H1 (cell line): ENCODE data around the gene UBR3. TPM values are rescaled to one million over a fixed set of nuclear protein-coding genes. Genes with fewer than 3 reads are reported as not detected.

Experiments
- CTCF ChIA-PET: fragments of 300-600 bp; sonication (Branson Sonifier 250); formaldehyde crosslinking; loops from one replicate; lab custom pipeline; 2021; ENCODE audit not compliant: partially characterized antibody; lab: Charles Lee
- POLR2A ChIA-PET: fragments of 300-600 bp; sonication (Branson Sonifier 250); formaldehyde crosslinking; loops from one replicate; lab custom pipeline; 2021; ENCODE audit warnings: inconsistent platforms; ENCODE audit not compliant: partially characterized antibody; lab: Charles Lee
- DNase-seq, 2 experiments: peaks; one replicate each; pipeline versions ENCODE4 v3.0.0 to v3.0.0-alpha.2; 2010 to 2022; ENCODE audit warnings: low spot score in 2 of 2, low read depth in 1 of 2, mixed read lengths in 1 of 2
- FAIRE-seq: peaks from 2 replicates; lab custom pipeline; 2011; peaks lifted over from hg19 to GRCh38; lab: Jason Lieb, UNC
- H2AFZ ChIP-seq: 2 replicates; pipeline ENCODE4 v1.8.1; 2012; ENCODE audit warnings: low read length, inconsistent platforms
- H2AK5ac ChIP-seq: 2 replicates; pipeline ENCODE4 v1.6.1; 2013; ENCODE audit warnings: low read depth, low read length
- H2BK120ac ChIP-seq: replicated peaks from 2 replicates; pipeline ENCODE3; 2013; ENCODE audit warnings: low read depth, low read length, inconsistent platforms
- H2BK12ac ChIP-seq: 2 replicates; pipeline ENCODE4 v1.6.1; 2013; ENCODE audit warnings: low read depth, low read length
- H2BK15ac ChIP-seq: 2 replicates; pipeline ENCODE4 v1.6.1; 2013; ENCODE audit warnings: low read length
- H2BK20ac ChIP-seq: 2 replicates; pipeline ENCODE4 v1.6.1; 2013; ENCODE audit warnings: low read length
- H2BK5ac ChIP-seq: 2 replicates; pipeline ENCODE4 v1.6.1; 2013; ENCODE audit warnings: low read depth, low read length
- H3K14ac ChIP-seq: 2 replicates; pipeline ENCODE4 v1.6.1; 2013; ENCODE audit warnings: inconsistent platforms; ENCODE audit not compliant: insufficient read length
- H3K18ac ChIP-seq: 2 replicates; pipeline ENCODE4 v1.6.1; 2013; ENCODE audit warnings: low read length; ENCODE audit errors: extremely low read depth
- H3K23ac ChIP-seq: 2 replicates; pipeline ENCODE4 v1.6.1; 2013; ENCODE audit warnings: inconsistent platforms; ENCODE audit not compliant: insufficient read length
- H3K23me2 ChIP-seq: 2 replicates; pipeline ENCODE4 v1.6.1; 2013; ENCODE audit warnings: low read depth, low read length
- H3K27ac ChIP-seq: 2 replicates; pipeline ENCODE4 v1.6.1; 2011; ENCODE audit warnings: low read depth, low read length, inconsistent platforms
- H3K27me3 ChIP-seq, 4 experiments: replicated peaks in 1 of 4; 1 replicate in 1 of 4; 2 replicates in 3 of 4; pipeline versions ENCODE4 v1.6.1 to v1.8.1; 2011 to 2013; ENCODE audit warnings: low read length in 3 of 4, mild to moderate bottlenecking in 3 of 4, inconsistent platforms in 2 of 4, mixed read lengths in 2 of 4, moderate library complexity in 1 of 4; ENCODE audit not compliant: control insufficient read depth in 3 of 4, insufficient read depth in 3 of 4; ENCODE audit errors: extremely low read depth in 1 of 4
- H3K36me3 ChIP-seq, 4 experiments: 2 replicates each; pipeline versions ENCODE4 v1.6.1 to v1.8.1; 2011 to 2013; ENCODE audit warnings: mild to moderate bottlenecking in 4 of 4, low read length in 3 of 4, moderate library complexity in 2 of 4, control low read depth in 1 of 4, inconsistent platforms in 1 of 4; ENCODE audit not compliant: insufficient read depth in 4 of 4, control insufficient read depth in 2 of 4
- H3K4ac ChIP-seq: replicated peaks from 2 replicates; pipeline ENCODE3; 2013; ENCODE audit warnings: low read length, low read depth, mixed read lengths, inconsistent platforms; ENCODE audit not compliant: insufficient read length
- H3K4me1 ChIP-seq, 4 experiments: replicated peaks in 1 of 4; 1 replicate in 1 of 4; 2 replicates in 3 of 4; pipeline versions ENCODE4 v1.6.1 to v1.8.1; 2011 to 2013; ENCODE audit warnings: low read length in 3 of 4, inconsistent platforms in 2 of 4, mixed read lengths in 1 of 4; ENCODE audit not compliant: insufficient read depth in 4 of 4, control insufficient read depth in 3 of 4
- H3K4me2 ChIP-seq, 2 experiments: 2 replicates each; pipeline versions ENCODE4 v1.6.1 to v1.8.1; 2011 to 2013; ENCODE audit warnings: low read depth in 2 of 2, low read length in 2 of 2, control low read depth in 1 of 2, inconsistent platforms in 1 of 2, mild to moderate bottlenecking in 1 of 2; ENCODE audit not compliant: insufficient read depth in 1 of 2
- H3K4me3 ChIP-seq, 4 experiments: fragments of 200-600, 300-600 bp in 1 of 4; sonication (generic), shearing (Covaris generic), sonication (Bioruptor Twin) in 1 of 4; 2 replicates each; pipeline versions ENCODE4 v1.5.1 to v1.8.1; 2011 to 2016; ENCODE audit warnings: low read length in 4 of 4, low read depth in 3 of 4, control low read depth in 2 of 4, inconsistent platforms in 2 of 4, mild to moderate bottlenecking in 2 of 4, mixed read lengths in 1 of 4, moderate library complexity in 1 of 4; ENCODE audit not compliant: insufficient read depth in 2 of 4; ENCODE audit errors: extremely low read depth in 1 of 4
- H3K56ac ChIP-seq: replicated peaks from 2 replicates; pipeline ENCODE3; 2013; ENCODE audit warnings: low read depth, mild to moderate bottlenecking, mixed read lengths, low read length, inconsistent platforms; ENCODE audit not compliant: insufficient read length
- H3K79me1 ChIP-seq: 2 replicates; pipeline ENCODE4 v1.6.1; 2013; ENCODE audit warnings: low read depth, low read length, control low read depth
- H3K79me2 ChIP-seq, 2 experiments: 2 replicates each; pipeline versions ENCODE4 v1.6.1 to v1.8.1; 2012 to 2013; ENCODE audit warnings: low read length in 2 of 2, mild to moderate bottlenecking in 2 of 2, inconsistent platforms in 1 of 2; ENCODE audit not compliant: insufficient read depth in 2 of 2, control insufficient read depth in 1 of 2
- H3K9ac ChIP-seq, 4 experiments: replicated peaks in 1 of 4; 1 replicate in 1 of 4; 2 replicates in 3 of 4; pipeline versions ENCODE4 v1.6.1 to v1.8.1; 2011 to 2013; ENCODE audit warnings: low read depth in 3 of 4, low read length in 3 of 4, control low read depth in 2 of 4, mild to moderate bottlenecking in 2 of 4, moderate library complexity in 2 of 4, inconsistent platforms in 1 of 4; ENCODE audit errors: extremely low read depth in 1 of 4
- H3K9me3 ChIP-seq, 2 experiments: 2 replicates each; pipeline versions ENCODE4 v1.6.1 to v1.8.1; 2012 to 2013; ENCODE audit warnings: mild to moderate bottlenecking in 2 of 2, moderate library complexity in 2 of 2, control low read depth in 1 of 2, inconsistent platforms in 1 of 2, low read depth in 1 of 2, low read length in 1 of 2, mixed read lengths in 1 of 2; ENCODE audit not compliant: insufficient read depth in 2 of 2
- H4K20me1 ChIP-seq, 2 experiments: replicated peaks in 1 of 2; 2 replicates each; pipeline versions ENCODE3 to v1.8.1; 2011 to 2013; ENCODE audit warnings: inconsistent platforms in 2 of 2, low read length in 2 of 2, mild to moderate bottlenecking in 1 of 2; ENCODE audit not compliant: insufficient read depth in 2 of 2, control insufficient read depth in 1 of 2
- H4K5ac ChIP-seq: 2 replicates; pipeline ENCODE4 v1.6.1; 2013; ENCODE audit warnings: low read length, low read depth, mixed read lengths, inconsistent platforms; ENCODE audit not compliant: insufficient read length
- H4K8ac ChIP-seq: 2 replicates; pipeline ENCODE4 v1.8.0; 2013; ENCODE audit warnings: mild to moderate bottlenecking, moderate library complexity, low read length, inconsistent platforms; ENCODE audit not compliant: insufficient read depth; ENCODE audit errors: extremely low read depth
- H4K91ac ChIP-seq: replicated peaks from 2 replicates; pipeline ENCODE3; 2013; ENCODE audit warnings: low read length, mixed read lengths, inconsistent platforms; ENCODE audit not compliant: insufficient read length
- CBX8 ChIP-seq: fragments of 300-800, 300-1000 bp; sonication (generic); IDR thresholded peaks from 2 replicates; pipeline ENCODE4 v1.7.1; 2016; ENCODE audit warnings: low read depth, low read length, borderline replicate concordance
- EP300 ChIP-seq, 2 experiments: IDR thresholded peaks; 1 replicate in 1 of 2; 2 replicates in 1 of 2; pipeline ENCODE4 v1.6.1; 2011 to 2012; ENCODE audit warnings: low read depth in 2 of 2, low read length in 2 of 2, mild to moderate bottlenecking in 2 of 2, borderline replicate concordance in 1 of 2, inconsistent platforms in 1 of 2, moderate library complexity in 1 of 2
- EZH2 ChIP-seq: fragments of 200-600 bp; sonication (generic); IDR thresholded peaks from 2 replicates; pipeline ENCODE4 v1.7.1; 2012; ENCODE audit warnings: low read depth, mild to moderate bottlenecking, moderate library complexity, low read length, inconsistent platforms; ENCODE audit not compliant: severe bottlenecking
- GABPA ChIP-seq: IDR thresholded peaks from 2 replicates; pipeline ENCODE4 v1.6.1; 2011; ENCODE audit warnings: mild to moderate bottlenecking, low read length, moderate library complexity, borderline replicate concordance; ENCODE audit not compliant: insufficient read depth
- HDAC2 ChIP-seq, 2 experiments: fragments of 300-600 bp in 1 of 2; sonication (generic) in 1 of 2; IDR thresholded peaks; 2 replicates each; pipeline ENCODE4 v1.6.1; 2011 to 2012; ENCODE audit warnings: low read depth in 2 of 2, low read length in 2 of 2, mild to moderate bottlenecking in 2 of 2, moderate library complexity in 2 of 2, borderline replicate concordance in 1 of 2, inconsistent platforms in 1 of 2
- JUN ChIP-seq: IDR thresholded peaks from 2 replicates; pipeline ENCODE4 v1.6.1; 2011; ENCODE audit warnings: low read depth, mild to moderate bottlenecking, improper control_type of control experiment, low read length
- RFX5 ChIP-seq: IDR thresholded peaks from 2 replicates; pipeline ENCODE4 v1.6.1; 2011; ENCODE audit warnings: low read depth, low read length, improper control_type of control experiment, borderline replicate concordance
- RNF2 ChIP-seq: fragments of 200-900, 300-1000 bp; sonication (generic); IDR thresholded peaks from 2 replicates; pipeline ENCODE4 v1.7.1; 2016; ENCODE audit warnings: borderline replicate concordance, low read depth, mild to moderate bottlenecking, antibody characterized with exemption, low read length; ENCODE audit not compliant: poor library complexity, severe bottlenecking; ENCODE audit errors: missing control alignments
- RXRA ChIP-seq: IDR thresholded peaks from 2 replicates; pipeline ENCODE4 v1.6.1; 2011; ENCODE audit warnings: low read depth, mild to moderate bottlenecking, low read length, moderate library complexity; ENCODE audit not compliant: insufficient read depth
- SIN3A ChIP-seq, 2 experiments: IDR thresholded peaks in 1 of 2; conservative IDR thresholded peaks in 1 of 2; 2 replicates each; pipeline ENCODE4 v1.6.1; 2011 to 2012; ENCODE audit warnings: low read length in 2 of 2, improper control_type of control experiment in 1 of 2, low read depth in 1 of 2, mild to moderate bottlenecking in 1 of 2
- SP4 ChIP-seq: IDR thresholded peaks from 2 replicates; pipeline ENCODE4 v1.6.1; 2012; ENCODE audit warnings: low read length, inconsistent platforms
- TBP ChIP-seq: IDR thresholded peaks from 2 replicates; pipeline ENCODE4 v1.6.1; 2011; ENCODE audit warnings: low read depth, low read length, improper control_type of control experiment
- polyA plus RNA-seq, 7 experiments: library from polyadenylated mRNA; depleted of rRNA in 3 of 7; stranded (reverse) in 5 of 7; unstranded in 2 of 7; fragments of >200 nt in 5 of 7; fragments of 200-250 nt in 2 of 7; gene quantifications; 1 replicate in 5 of 7; 2 replicates in 1 of 7; 4 replicates in 1 of 7; pipeline versions ENCODE4 v1.2.1 to v1.2.3, GENCODE V29; 2011 to 2013; ENCODE audit warnings: missing spikeins in 2 of 7, mixed read lengths in 2 of 7
- total RNA-seq: library from RNA; stranded (reverse); fragmentation: NEBNext Ultra II Directional; extraction: Animal tissue kit (Norgen Biotek cat#: 25700); gene quantifications from 2 replicates; pipeline ENCODE4 v1.2.1, GENCODE V29; 2021

UBR3 gene
- total and polyA plus RNA-seq, 2 of the 8 experiments (the other 6 are each of a cell fraction or from before 2014, with no cell fraction given): 3.7 to 17.7 TPM

DNA sequence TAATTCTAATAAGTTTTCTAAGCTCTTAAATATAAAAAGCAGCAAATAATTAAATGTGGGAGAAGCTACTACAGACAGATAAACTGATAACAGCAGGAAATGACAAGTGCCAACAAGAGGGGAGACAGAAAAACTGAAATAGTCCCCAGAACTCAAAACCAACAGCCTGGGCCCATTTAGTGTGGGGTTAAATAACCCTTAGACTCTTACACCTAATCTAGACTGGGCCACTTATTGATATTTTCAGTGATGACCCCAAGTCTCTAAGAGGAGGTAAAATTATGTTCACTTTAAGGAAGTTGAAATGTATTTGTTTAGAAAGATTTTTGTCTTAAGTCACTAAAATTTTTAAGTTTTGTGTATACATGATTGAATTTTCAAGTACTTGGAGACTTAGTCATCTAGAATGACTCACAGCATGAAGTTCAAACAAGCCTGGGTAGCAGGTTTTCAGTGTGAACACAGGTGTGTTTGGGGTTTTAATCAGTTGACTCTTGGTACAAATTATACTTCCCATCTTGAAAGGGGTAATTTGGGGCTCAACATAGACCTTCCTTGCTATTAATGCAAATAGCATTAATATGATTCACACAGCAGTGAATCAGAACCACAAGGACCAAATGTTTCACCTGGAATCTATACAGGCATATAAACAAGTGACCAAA lies 295.8 kb downstream of the UBR3 start:
- H2BK5ac ChIP-seq: no peak overlapping the region
- H2BK120ac ChIP-seq: no peak overlapping the region
- H3K9ac ChIP-seq: no peak overlapping the region
- H3K4me1 ChIP-seq: no peaks in the 10 kb centered on the region
- no peaks in the 10 kb centered on the region for H4K20me1 ChIP-seq
- peaks cover 16 to 17% of the 10 kb centered on the region in 2 experiments for H3K9me3 ChIP-seq
- H4K8ac ChIP-seq: no peak overlapping the region
- H2BK20ac ChIP-seq: no peak overlapping the region
- no peak overlapping the region for H3K14ac ChIP-seq
- ChIA-PET POLR2A (no interaction called here), CTCF (no interaction called here)
- no peaks in the 10 kb centered on the region for H3K79me2 ChIP-seq
- H3K36me3 ChIP-seq: no peaks in the 10 kb centered on the region
- no peak overlapping the region for H2AFZ ChIP-seq
- TF ChIP-seq RXRA (no peak), SP4 (no peak), EZH2 (no peak), EP300 (IDR thresholded peaks at IDR 0.05; ENCODE audit: borderline replicate concordance in 1 of 2, low read depth in 2 of 2, low read length in 2 of 2) (no peak), RNF2 (no peak), CBX8 (no peak), SIN3A (conservative IDR thresholded peaks at IDR 0.05 in 1 of 2, IDR thresholded peaks at IDR 0.05 in 1 of 2; ENCODE audit: low read depth in 1 of 2, low read length in 2 of 2) (no peak), JUN (no peak), HDAC2 (IDR thresholded peaks at IDR 0.05; ENCODE audit: borderline replicate concordance in 1 of 2, low read depth in 2 of 2, low read length in 2 of 2) (no peak), GABPA (no peak), RFX5 (no peak), TBP (no peak)
- H4K5ac ChIP-seq: no peak overlapping the region
- H2BK12ac ChIP-seq: no peak overlapping the region
- no peak overlapping the region for H3K4me3 ChIP-seq
- H4K91ac ChIP-seq: no peak overlapping the region
- H2AK5ac ChIP-seq: no peak overlapping the region
- no peak overlapping the region for H3K18ac ChIP-seq
- H2BK15ac ChIP-seq: no peak overlapping the region
- H3K23ac ChIP-seq: no peak overlapping the region
- no peak overlapping the region for H3K56ac ChIP-seq
- H3K27me3 ChIP-seq: no peaks in the 10 kb centered on the region
- H3K4ac ChIP-seq: no peak overlapping the region
- DNase-seq (no peak), FAIRE-seq (no peak)
- no peaks in the 10 kb centered on the region for H3K23me2 ChIP-seq
- H3K27ac ChIP-seq: no peak overlapping the region
- H3K79me1 ChIP-seq: no peaks in the 10 kb centered on the region
- H3K4me2 ChIP-seq: no peak overlapping the region
